IMR-90 (cell line): ENCODE measurements around the gene PCDHA1. TPM values are rescaled to one million over a fixed set of nuclear protein-coding genes. Genes with fewer than 3 reads are reported as not detected.
"Not testable (repeated sequence)": the region's sequence is repeated elsewhere in the genome, so short reads cannot be mapped to it uniquely, and the experiment has no call there.

ENCODE experiments used
- ATAC-seq: fragments of 200-7000 bp; cut with Tn5 transposase; 2 replicates; pipeline ENCODE4 v1.9.1; 2020; ENCODE audit warnings: low read depth, mild to moderate bottlenecking, moderate library complexity
- BruUV-seq: library from RNA; stranded (reverse); fragments of 400-500 nt; replicated peaks from 2 replicates; lab custom pipeline; 2021; lab: Mats Ljungman, UMichigan
- CTCF ChIA-PET: fragments of 300-600 bp; formaldehyde crosslinking; extraction: SDS; loops from one replicate; lab custom pipeline; 2021; ENCODE audit warnings: antibody characterized with exemption; lab: Yijun Ruan, JAX
- POLR2A ChIA-PET: fragments of 300-600 bp; sonication (Branson Sonifier 250); formaldehyde crosslinking; loops from one replicate; lab custom pipeline; 2022; ENCODE audit warnings: antibody characterized with exemption; ENCODE audit not compliant: unreplicated experiment; lab: Charles Lee
- DNase-seq: peaks from one replicate; pipeline ENCODE4 v3.0.0; 2013
- H2AFZ ChIP-seq: replicated peaks from 2 replicates; pipeline ENCODE3; 2013; ENCODE audit warnings: low read length, mild to moderate bottlenecking; ENCODE audit not compliant: poor library complexity
- H2AK5ac ChIP-seq: 2 replicates; pipeline ENCODE4 v1.6.1; 2013; ENCODE audit warnings: low read depth, low read length, inconsistent platforms
- H2AK9ac ChIP-seq: replicated peaks from 2 replicates; pipeline ENCODE3; 2013; ENCODE audit warnings: mild to moderate bottlenecking, low read depth, low read length, moderate library complexity; ENCODE audit not compliant: poor library complexity
- H2BK120ac ChIP-seq: 2 replicates; pipeline ENCODE4 v1.6.1; 2013; ENCODE audit warnings: low read depth, low read length, inconsistent platforms
- H2BK15ac ChIP-seq: 3 replicates; pipeline ENCODE4 v1.6.1; 2013; ENCODE audit warnings: low read depth, low read length, inconsistent platforms
- H2BK20ac ChIP-seq: 2 replicates; pipeline ENCODE4 v1.6.1; 2013; ENCODE audit warnings: low read depth, mild to moderate bottlenecking, inconsistent platforms, low read length, moderate library complexity
- H2BK5ac ChIP-seq: 2 replicates; pipeline ENCODE4 v1.6.1; 2013; ENCODE audit warnings: mild to moderate bottlenecking, low read depth, low read length, inconsistent platforms; ENCODE audit not compliant: poor library complexity, severe bottlenecking
- H3K14ac ChIP-seq: replicated peaks from 2 replicates; pipeline ENCODE4 v1.6.1; 2013; ENCODE audit warnings: low read depth, low read length, inconsistent platforms
- H3K18ac ChIP-seq: 2 replicates; pipeline ENCODE4 v1.6.1; 2013; ENCODE audit warnings: low read depth, low read length, control low read depth
- H3K23ac ChIP-seq: 2 replicates; pipeline ENCODE4 v1.6.1; 2013; ENCODE audit warnings: low read depth, low read length, inconsistent platforms
- H3K27ac ChIP-seq: 2 replicates; pipeline ENCODE4 v1.5.1; 2013; ENCODE audit warnings: mild to moderate bottlenecking, control low read depth, low read length; ENCODE audit not compliant: insufficient read depth
- H3K27me3 ChIP-seq: 2 replicates; pipeline ENCODE4 v1.6.1; 2013; ENCODE audit warnings: low read length; ENCODE audit not compliant: control insufficient read depth, insufficient read depth
- H3K36me3 ChIP-seq: 2 replicates; pipeline ENCODE4 v1.6.1; 2013; ENCODE audit warnings: low read length, mixed read lengths; ENCODE audit not compliant: control insufficient read depth, insufficient read depth
- H3K4ac ChIP-seq: 2 replicates; pipeline ENCODE4 v1.6.1; 2013; ENCODE audit warnings: low read depth, low read length, inconsistent platforms
- H3K4me1 ChIP-seq: 2 replicates; pipeline ENCODE4 v1.6.1; 2013; ENCODE audit warnings: low read length, mixed read lengths; ENCODE audit not compliant: control insufficient read depth, insufficient read depth
- H3K4me2 ChIP-seq: 2 replicates; pipeline ENCODE4 v1.6.1; 2013; ENCODE audit warnings: low read depth, mild to moderate bottlenecking, control low read depth, low read length, moderate library complexity
- H3K4me3 ChIP-seq: 2 replicates; pipeline ENCODE4 v1.5.1; 2013; ENCODE audit warnings: low read depth, mild to moderate bottlenecking, control low read depth, low read length, moderate library complexity; ENCODE audit not compliant: insufficient read depth
- H3K56ac ChIP-seq: 2 replicates; pipeline ENCODE4 v1.6.1; 2013; ENCODE audit warnings: low read length, inconsistent platforms; ENCODE audit not compliant: insufficient read depth; ENCODE audit errors: extremely low read depth
- H3K79me1 ChIP-seq, 2 experiments: 2 replicates each; pipeline ENCODE4 v1.6.1; 2013; ENCODE audit warnings: low read length in 2 of 2, inconsistent platforms in 1 of 2, low read depth in 1 of 2
- H3K9ac ChIP-seq: 2 replicates; pipeline ENCODE4 v1.6.1; 2013; ENCODE audit warnings: low read depth, low read length, control low read depth
- H3K9me1 ChIP-seq: 2 replicates; pipeline ENCODE4 v1.6.1; 2013; ENCODE audit warnings: low read length, inconsistent platforms; ENCODE audit not compliant: insufficient read depth
- H3K9me3 ChIP-seq: 2 replicates; pipeline ENCODE4 v1.6.1; 2013; ENCODE audit warnings: low read length; ENCODE audit not compliant: control insufficient read depth, insufficient read depth
- H4K20me1 ChIP-seq: 2 replicates; pipeline ENCODE4 v1.6.1; 2013; ENCODE audit warnings: low read length, inconsistent platforms; ENCODE audit not compliant: insufficient read depth
- H4K5ac ChIP-seq: 2 replicates; pipeline ENCODE4 v1.6.1; 2013; ENCODE audit warnings: mild to moderate bottlenecking, low read depth, low read length, control low read depth
- H4K8ac ChIP-seq, 2 experiments: 2 replicates each; pipeline ENCODE4 v1.6.1; 2013; ENCODE audit warnings: low read depth in 2 of 2, low read length in 2 of 2, control low read depth in 1 of 2, inconsistent platforms in 1 of 2
- H4K91ac ChIP-seq: 2 replicates; pipeline ENCODE4 v1.6.1; 2013; ENCODE audit warnings: low read depth, low read length, inconsistent platforms; ENCODE audit not compliant: insufficient read depth
- BHLHE40 ChIP-seq: fragments of 150-350 bp; IDR thresholded peaks from 2 replicates; pipeline ENCODE4 v1.6.1; 2016; ENCODE audit warnings: mild to moderate bottlenecking, low read depth, low read length
- CEBPB ChIP-seq: IDR thresholded peaks from 2 replicates; pipeline ENCODE4 v1.6.1; 2012; ENCODE audit warnings: low read depth, low read length, improper control_type of control experiment
- CHD1 ChIP-seq: IDR thresholded peaks from 2 replicates; pipeline ENCODE4 v1.6.1; 2012; ENCODE audit warnings: low read depth, low read length, improper control_type of control experiment
- FOS ChIP-seq: fragments of 150-350 bp; IDR thresholded peaks from 2 replicates; pipeline ENCODE4 v1.6.1; 2016; ENCODE audit warnings: low read depth, low read length
- MAZ ChIP-seq: IDR thresholded peaks from 2 replicates; pipeline ENCODE4 v1.6.1; 2012; ENCODE audit warnings: low read depth, mild to moderate bottlenecking, low read length, improper control_type of control experiment, moderate library complexity, borderline replicate concordance
- RAD21 ChIP-seq: IDR thresholded peaks from 2 replicates; pipeline ENCODE4 v1.6.1; 2012; ENCODE audit warnings: low read length, improper control_type of control experiment
- SMC3 ChIP-seq: fragments of 150-350 bp; IDR thresholded peaks from 2 replicates; pipeline ENCODE4 v1.6.1; 2016; ENCODE audit warnings: low read depth, mild to moderate bottlenecking, antibody characterized with exemption, low read length, moderate library complexity
- WGBS, 2 experiments: methylation state at CpG; one replicate each; pipeline versions ENCODE4 v1.1.5 to v1.1.7; 2013; ENCODE audit warnings: missing lambda C conversion rate in 2 of 2; ENCODE audit not compliant: insufficient read length in 1 of 2; ENCODE audit errors: extremely low coverage in 2 of 2; 5-methylcytosine and 5-hydroxymethylcytosine counted together
- dilution Hi-C: fragments of 300-500 bp; cut with HindIII; formaldehyde crosslinking; loops from one replicate; pipeline ENCODE4 v1.14.3; 2018; ENCODE audit warnings: low sequenced_read_pairs; ENCODE audit not compliant: unreplicated experiment
- in situ Hi-C: fragments of 300-500 bp; cut with MboI; formaldehyde crosslinking; loops from 3 replicates; pipeline ENCODE4 v1.14.3; 2019; ENCODE audit warnings: low sequenced_read_pairs, inconsistent platforms, mixed read lengths
- intact Hi-C: fragments of 100-400 bp; cut with micrococcal nuclease; formaldehyde crosslinking; loops from 2 replicates; pipeline ENCODE4 v1.10.0; 2022
- polyA plus RNA-seq, 3 experiments: library from polyadenylated mRNA; depleted of rRNA; stranded (reverse); fragments of >200 nt; gene quantifications; 2 replicates each; pipeline ENCODE4 v1.2.3, GENCODE V29; 2012; ENCODE audit warnings: low replicate concordance in 1 of 3
- total RNA-seq: library from RNA; depleted of rRNA; stranded (reverse); fragments of >200 nt; gene quantifications from 2 replicates; pipeline ENCODE4 v1.2.3, GENCODE V29; 2012

PCDHA1 gene
- total and polyA plus RNA-seq, 2 of the 4 experiments (the other 2 are of a cell fraction), result under 0.01 to 0.05 TPM

DNA sequence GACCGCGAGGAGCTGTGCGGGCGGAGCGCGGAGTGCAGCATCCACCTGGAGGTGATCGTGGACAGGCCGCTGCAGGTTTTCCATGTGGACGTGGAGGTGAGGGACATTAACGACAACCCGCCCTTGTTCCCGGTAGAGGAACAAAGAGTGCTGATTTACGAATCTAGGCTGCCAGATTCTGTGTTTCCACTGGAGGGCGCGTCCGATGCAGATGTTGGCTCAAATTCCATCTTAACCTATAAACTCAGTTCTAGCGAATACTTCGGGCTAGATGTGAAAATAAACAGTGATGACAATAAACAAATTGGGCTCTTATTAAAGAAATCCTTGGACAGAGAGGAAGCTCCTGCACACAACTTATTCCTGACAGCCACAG lies 42.4 kb downstream of the PCDHA1 start:
- intact Hi-C loops (no loop called here), dilution Hi-C loops (no loop called here), in situ Hi-C loops (no loop called here)
- H2AK9ac ChIP-seq, result no peak overlapping the region
- H4K91ac ChIP-seq, result no peak overlapping the region
- no peak overlapping the region for H3K23ac ChIP-seq
- ChIA-PET CTCF (no interaction called here), POLR2A (no interaction called here)
- no peak overlapping the region for H2BK15ac ChIP-seq
- no peak for TF ChIP-seq FOS
- TF ChIP-seq RAD21, result no peak
- no peak for TF ChIP-seq SMC3
- TF ChIP-seq CHD1, result no peak
- TF ChIP-seq CEBPB, result no peak
- no peak for TF ChIP-seq MAZ
- no peak for TF ChIP-seq BHLHE40
- WGBS, 2 experiments, result no CpG with 5 or more reads among the region's 18 CpGs
- H3K27me3 ChIP-seq, result no peaks in the 10 kb centered on the region
- no peak overlapping the region for H3K4me3 ChIP-seq
- no peak overlapping the region for H2BK5ac ChIP-seq
- H2BK20ac ChIP-seq, result no peak overlapping the region
- no peaks in the 10 kb centered on the region for H4K20me1 ChIP-seq
- ATAC-seq, result no peak
- no peak overlapping the region for H3K14ac ChIP-seq
- no peak overlapping the region for H3K9ac ChIP-seq
- no peak overlapping the region for H2AK5ac ChIP-seq
- no peak overlapping the region for H3K27ac ChIP-seq
- no TSS peak for BruUV-seq
- H3K4ac ChIP-seq, result no peak overlapping the region
- no peak overlapping the region for H2BK120ac ChIP-seq
- H3K79me1 ChIP-seq, result no peaks in the 10 kb centered on the region
- H3K36me3 ChIP-seq, result no peaks in the 10 kb centered on the region
- H4K5ac ChIP-seq, result no peak overlapping the region
- no peak for DNase-seq
- H3K9me1 ChIP-seq, result no peaks in the 10 kb centered on the region
- H3K56ac ChIP-seq, result no peak overlapping the region
- no peak overlapping the region for H2AFZ ChIP-seq
- H3K9me3 ChIP-seq, result peaks cover 12% of the 10 kb centered on the region
- H4K8ac ChIP-seq, result no peak overlapping the region
- H3K18ac ChIP-seq, result no peak overlapping the region
- no peaks in the 10 kb centered on the region for H3K4me1 ChIP-seq
- H3K4me2 ChIP-seq, result no peak overlapping the region

DNA sequence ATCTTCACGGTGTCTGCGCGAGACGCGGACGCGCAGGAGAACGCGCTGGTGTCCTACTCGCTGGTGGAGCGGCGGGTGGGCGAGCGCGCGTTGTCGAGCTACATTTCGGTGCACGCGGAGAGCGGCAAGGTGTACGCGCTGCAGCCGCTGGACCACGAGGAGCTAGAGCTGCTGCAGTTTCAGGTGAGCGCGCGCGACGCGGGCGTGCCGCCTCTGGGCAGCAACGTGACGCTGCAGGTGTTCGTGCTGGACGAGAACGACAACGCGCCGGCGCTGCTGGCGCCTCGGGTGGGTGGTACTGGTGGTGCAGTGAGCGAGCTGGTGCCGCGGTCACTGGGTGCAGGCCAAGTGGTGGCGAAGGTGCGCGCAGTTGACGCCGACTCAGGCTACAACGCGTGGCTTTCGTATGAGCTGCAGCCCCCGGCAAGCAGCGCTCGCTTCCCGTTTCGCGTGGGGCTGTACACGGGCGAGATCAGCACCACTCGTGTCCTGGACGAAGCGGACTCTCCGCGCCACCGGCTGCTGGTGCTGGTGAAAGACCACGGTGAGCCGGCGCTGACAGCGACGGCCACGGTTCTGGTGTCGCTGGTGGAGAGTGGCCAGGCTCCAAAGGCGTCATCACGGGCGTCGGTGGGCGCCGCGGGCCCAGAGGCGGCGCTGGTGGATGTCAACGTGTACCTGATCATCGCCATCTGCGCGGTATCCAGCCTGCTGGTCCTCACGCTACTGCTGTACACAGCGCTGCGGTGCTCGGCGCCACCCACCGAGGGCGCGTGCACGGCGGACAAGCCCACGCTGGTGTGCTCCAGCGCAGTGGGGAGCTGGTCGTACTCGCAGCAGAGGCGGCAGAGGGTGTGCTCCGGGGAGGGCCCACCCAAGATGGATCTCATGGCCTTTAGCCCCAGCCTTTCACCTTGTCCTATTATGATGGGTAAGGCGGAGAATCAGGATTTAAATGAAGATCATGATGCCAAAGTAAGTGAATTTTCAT lies 43.9 kb downstream of the PCDHA1 start:
- intact Hi-C loops, H4K5ac ChIP-seq, dilution Hi-C loops, H3K14ac ChIP-seq, POLR2A ChIA-PET, H2AFZ ChIP-seq, H3K9ac ChIP-seq, H4K91ac ChIP-seq, H2AK5ac ChIP-seq, H3K23ac ChIP-seq, H3K18ac ChIP-seq, DNase-seq, H3K56ac ChIP-seq, in situ Hi-C loops, BruUV-seq, H2BK15ac ChIP-seq, H2BK5ac ChIP-seq, CTCF ChIA-PET, H2BK20ac ChIP-seq, H2BK120ac ChIP-seq, H3K9me3 ChIP-seq, H2AK9ac ChIP-seq, H3K36me3 ChIP-seq, H3K4ac ChIP-seq, H3K27ac ChIP-seq, H3K79me1 ChIP-seq, H4K20me1 ChIP-seq, H3K4me3 ChIP-seq, H3K4me2 ChIP-seq, H3K9me1 ChIP-seq, H3K27me3 ChIP-seq, H3K4me1 ChIP-seq, ATAC-seq, H4K8ac ChIP-seq: not testable (repeated sequence)
- 46% methylated on average over 49 of the region's 106 CpGs; no CpG with 5 or more reads in 1 of the 2 experiments for WGBS, 2 experiments
